NOMO-1 treated with DMSO at 0.1 percent for 48 hours (cell line): ENCODE data around the gene SYCP3.
"Not testable (repeated sequence)": the region's sequence is repeated elsewhere in the genome, so short reads cannot be mapped to it uniquely, and the experiment has no call there.

ENCODE experiments used
- DNase-seq: peaks from one replicate; lab custom pipeline; 2025; ENCODE audit not compliant: unreplicated experiment; lab: John Stamatoyannopoulos, UW

Gene SYCP3

GRCh38 chr12:101761350-101761749, 22.1 kb upstream of the SYCP3 start:
- no peak for DNase-seq

GRCh38 chr12:101759396-101760047, 20.3 kb upstream of the SYCP3 start:
- DNase-seq = no peak

GRCh38 chr12:101750152-101750551, 10.9 kb upstream of the SYCP3 start:
- DNase-seq = no peak

GRCh38 chr12:101749657-101750056, 10.4 kb upstream of the SYCP3 start:
- DNase-seq = no peak

- DNase-seq = no peak
Measured at GRCh38 chr12:101748907-101749306, 9.6 kb upstream of the SYCP3 start.

- no peak for DNase-seq
Measured at GRCh38 chr12:101747697-101748096, 8.4 kb upstream of the SYCP3 start.

GRCh38 chr12:101746661-101747060, 7.4 kb upstream of the SYCP3 start:
- no peak for DNase-seq

GRCh38 chr12:101746196-101746595, 6.9 kb upstream of the SYCP3 start:
- no peak for DNase-seq

- no peak for DNase-seq
Measured at GRCh38 chr12:101745481-101745880, 6.2 kb upstream of the SYCP3 start.

- DNase-seq = no peak
Measured at GRCh38 chr12:101743724-101744472, 4.6 kb upstream of the SYCP3 start.

- DNase-seq = no peak
Measured at GRCh38 chr12:101743242-101743641, 4.0 kb upstream of the SYCP3 start.

GRCh38 chr12:101740980-101741379, 1.7 kb upstream of the SYCP3 start:
- no peak for DNase-seq

- no peak for DNase-seq
Measured at GRCh38 chr12:101740566-101740965, 1.3 kb upstream of the SYCP3 start.

- no peak for DNase-seq
Measured at GRCh38 chr12:101737476-101737875, 1.8 kb downstream of the SYCP3 start.

- not testable (repeated sequence) for DNase-seq
Measured at GRCh38 chr12:101734482-101734881, 4.8 kb downstream of the SYCP3 start.

GRCh38 chr12:101733166-101733565, 6.1 kb downstream of the SYCP3 start:
- no peak for DNase-seq

- no peak for DNase-seq
Measured at GRCh38 chr12:101732318-101732717, 6.9 kb downstream of the SYCP3 start.

GRCh38 chr12:101729842-101730241, 9.4 kb downstream of the SYCP3 start:
- no peak for DNase-seq

GRCh38 chr12:101727098-101727497, 12.2 kb downstream of the SYCP3 start:
- DNase-seq = no peak

GRCh38 chr12:101722392-101722791, 16.9 kb downstream of the SYCP3 start:
- no peak for DNase-seq

GRCh38 chr12:101720118-101720517, 19.1 kb downstream of the SYCP3 start:
- DNase-seq = no peak

- no peak for DNase-seq
Measured at GRCh38 chr12:101719566-101719965, 19.7 kb downstream of the SYCP3 start.
